ENCODE data around the gene GRIN1.

DNA sequence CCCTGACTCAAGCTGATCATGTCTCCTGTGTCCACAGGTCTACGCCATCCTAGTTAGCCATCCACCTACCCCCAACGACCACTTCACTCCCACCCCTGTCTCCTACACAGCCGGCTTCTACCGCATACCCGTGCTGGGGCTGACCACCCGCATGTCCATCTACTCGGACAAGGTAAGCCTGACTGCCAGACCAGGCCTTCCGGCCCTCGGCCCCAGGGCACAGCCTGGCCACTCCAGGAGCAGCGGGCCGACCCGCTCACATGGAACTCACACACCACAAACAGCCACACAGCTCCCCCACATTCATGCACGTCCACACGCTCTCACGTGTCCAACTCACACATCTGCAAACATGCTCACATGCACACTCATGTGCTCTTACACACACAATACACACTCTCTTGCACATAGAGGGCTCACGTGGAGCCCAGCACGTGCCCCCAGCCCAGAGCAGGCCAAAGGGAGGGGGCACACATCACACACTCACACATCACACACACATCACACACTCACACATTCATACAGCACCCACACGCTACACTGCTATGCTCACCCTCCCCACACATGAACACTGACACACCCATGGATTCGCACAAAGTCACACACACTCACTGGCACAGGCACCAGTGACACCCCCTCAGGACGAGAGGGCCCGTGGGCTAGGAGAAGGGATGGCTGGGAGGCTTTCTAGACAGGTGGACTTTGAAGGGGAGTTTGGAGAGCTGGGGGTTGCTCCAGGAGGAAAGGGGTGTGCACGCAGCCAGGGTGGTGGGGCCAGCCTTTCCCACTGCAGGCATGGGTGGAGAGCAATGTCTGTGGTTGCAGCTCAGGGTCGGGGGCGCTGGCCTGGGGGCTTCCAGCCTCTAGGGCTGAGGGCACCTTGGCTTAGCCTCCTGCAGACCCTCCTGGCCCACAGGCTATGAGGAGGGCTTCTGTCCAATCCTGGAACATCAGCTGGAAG is 3.3 kb downstream of the GRIN1 start:
- no peak for TF ChIP-seq EZH2 (IDR thresholded peaks at IDR 0.05)
- TF ChIP-seq, protein P1, sequence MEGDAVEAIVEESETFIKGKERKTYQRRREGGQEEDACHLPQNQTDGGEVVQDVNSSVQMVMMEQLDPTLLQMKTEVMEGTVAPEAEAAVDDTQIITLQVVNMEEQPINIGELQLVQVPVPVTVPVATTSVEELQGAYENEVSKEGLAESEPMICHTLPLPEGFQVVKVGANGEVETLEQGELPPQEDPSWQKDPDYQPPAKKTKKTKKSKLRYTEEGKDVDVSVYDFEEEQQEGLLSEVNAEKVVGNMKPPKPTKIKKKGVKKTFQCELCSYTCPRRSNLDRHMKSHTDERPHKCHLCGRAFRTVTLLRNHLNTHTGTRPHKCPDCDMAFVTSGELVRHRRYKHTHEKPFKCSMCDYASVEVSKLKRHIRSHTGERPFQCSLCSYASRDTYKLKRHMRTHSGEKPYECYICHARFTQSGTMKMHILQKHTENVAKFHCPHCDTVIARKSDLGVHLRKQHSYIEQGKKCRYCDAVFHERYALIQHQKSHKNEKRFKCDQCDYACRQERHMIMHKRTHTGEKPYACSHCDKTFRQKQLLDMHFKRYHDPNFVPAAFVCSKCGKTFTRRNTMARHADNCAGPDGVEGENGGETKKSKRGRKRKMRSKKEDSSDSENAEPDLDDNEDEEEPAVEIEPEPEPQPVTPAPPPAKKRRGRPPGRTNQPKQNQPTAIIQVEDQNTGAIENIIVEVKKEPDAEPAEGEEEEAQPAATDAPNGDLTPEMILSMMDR (IDR thresholded peaks at IDR 0.05) = no peak
- TF ChIP-seq EZH2phosphoT487 (IDR thresholded peaks at IDR 0.05) = no peak
